Fibroblast of skin of right quadriceps (primary cell): ENCODE data around the gene TMEM72.

Experiments used
- DNase-seq: peaks from one replicate; pipeline ENCODE4 v3.0.0-alpha.2; 2013

Gene TMEM72

DNA sequence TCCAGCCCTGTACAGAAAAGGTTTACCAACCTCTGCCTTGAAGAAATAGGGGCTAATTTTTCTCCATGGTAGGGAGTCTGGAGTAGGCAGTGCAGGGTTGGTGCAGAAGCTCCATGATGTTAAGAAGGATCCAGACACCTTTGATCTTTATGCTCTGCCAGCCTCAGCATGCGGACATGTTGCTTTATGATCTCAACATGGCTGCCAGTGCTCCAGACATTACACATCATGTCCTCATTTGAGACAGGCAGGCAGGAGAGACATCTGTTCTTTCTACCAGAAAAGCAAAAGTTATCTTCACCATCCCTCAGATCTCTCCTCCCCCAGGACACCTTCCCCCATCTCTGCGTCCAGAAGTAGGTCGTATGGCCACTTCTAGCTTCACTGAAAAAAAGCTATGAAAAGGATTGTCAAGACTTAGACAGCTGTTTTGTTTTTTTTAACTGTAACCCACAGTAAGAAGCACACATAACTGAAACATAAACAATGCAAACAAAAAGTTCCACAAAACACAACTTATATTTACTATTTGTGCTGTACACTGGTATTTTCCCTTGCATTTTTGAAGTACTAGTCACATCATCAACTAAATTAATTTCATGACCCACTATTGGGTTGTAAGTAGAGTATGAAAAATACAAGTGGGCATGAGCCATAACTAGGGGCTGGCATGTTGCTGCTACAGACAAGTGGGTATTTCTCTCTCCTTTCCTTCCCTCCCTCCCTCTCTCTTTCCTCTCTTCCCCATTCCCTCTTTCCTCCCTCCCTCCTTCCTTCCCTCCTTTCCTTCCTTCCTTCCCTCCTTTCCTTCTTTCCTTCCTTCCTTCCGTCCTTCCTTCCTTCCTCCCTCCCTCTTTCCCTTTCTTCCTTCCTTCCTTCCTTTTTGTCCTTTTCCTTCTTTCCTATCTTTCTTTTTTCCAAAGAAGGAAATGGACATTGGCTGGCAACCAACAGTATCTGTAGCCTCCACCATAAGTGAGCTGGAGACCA is 45.9 kb downstream of the TMEM72 start:
- DNase-seq: no peak

DNA sequence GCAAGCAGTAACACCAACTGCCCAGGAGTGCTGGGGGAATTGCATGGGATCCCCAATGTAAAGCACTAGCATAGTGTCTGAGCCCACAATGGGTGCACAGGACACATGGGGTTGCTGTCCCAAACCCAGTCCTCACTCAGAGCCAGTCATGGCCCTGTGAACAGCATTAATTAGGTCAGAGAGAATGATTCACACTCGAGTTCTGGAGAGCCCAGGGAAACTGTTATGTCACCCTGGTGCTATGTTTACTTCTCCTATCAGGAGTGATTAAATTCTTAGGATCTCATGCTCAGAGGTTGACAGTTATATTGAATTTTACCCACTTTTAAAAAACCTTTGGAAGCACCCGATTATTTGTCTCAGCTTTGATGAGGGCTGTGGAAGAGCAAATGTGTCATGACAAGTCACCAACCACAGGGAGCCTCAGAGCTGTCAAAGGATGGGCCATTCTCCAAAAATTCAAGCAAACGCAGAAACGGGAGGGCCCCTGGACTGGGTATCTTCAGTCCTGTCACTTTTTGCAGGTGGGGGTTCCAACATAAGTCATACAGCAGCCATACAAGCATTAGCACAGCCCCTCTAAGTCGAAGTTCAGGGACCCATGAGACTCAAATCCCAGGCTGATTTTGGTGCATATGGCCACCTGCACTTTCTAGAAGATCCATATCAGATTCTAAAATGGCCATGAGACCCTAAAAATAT is 47.2 kb downstream of the TMEM72 start:
- DNase-seq: peak; percentile 40

DNA sequence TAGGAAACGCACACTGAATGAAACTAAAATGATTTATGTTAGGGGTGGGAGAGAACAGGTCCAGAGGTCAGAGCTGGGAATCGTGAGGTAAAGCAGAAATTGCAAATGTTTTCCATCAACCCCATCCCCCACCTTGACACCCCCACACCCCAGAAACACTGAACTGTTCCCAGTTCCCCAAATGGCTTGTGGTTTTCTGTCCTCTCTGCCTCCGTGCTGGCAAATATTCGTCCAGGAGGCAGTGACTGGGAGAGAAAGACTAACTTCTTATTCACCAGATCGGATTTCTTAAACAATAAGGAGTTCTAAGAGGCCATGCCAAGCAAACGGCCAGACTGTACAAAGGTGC is 47.7 kb downstream of the TMEM72 start:
- no peak for DNase-seq

- peak; percentile 76 for DNase-seq
Observed at GRCh38 chr10:44959247-44960087, 48.3 kb downstream of the TMEM72 start, which contains the start of gene RASSF4. Gene RASSF4 (plus strand): TSS chr10:44959802. CDS start chr10:44970203, 10,401 bp downstream.

DNA sequence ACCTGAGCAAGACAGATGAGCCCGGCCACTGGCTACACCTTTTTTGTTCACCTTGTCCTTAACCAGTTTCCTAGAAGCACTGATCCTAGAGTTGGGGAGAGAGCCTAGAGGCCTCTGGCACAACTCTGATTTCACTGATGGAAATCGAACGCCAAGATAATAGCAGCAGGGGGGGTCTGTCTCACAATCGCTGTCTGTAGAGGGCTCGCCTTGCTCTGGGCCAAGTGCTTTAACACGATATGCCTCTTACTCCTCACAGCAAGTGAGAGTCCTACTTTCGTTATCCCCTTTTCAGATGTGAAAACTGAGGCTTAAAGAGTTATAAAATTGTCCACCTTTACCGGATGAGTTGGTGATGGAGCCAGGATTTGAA is 48.9 kb downstream of the TMEM72 start:
- DNase-seq: no peak

GRCh38 chr10:44960482-44961229 is 49.5 kb downstream of the TMEM72 start:
- no peak for DNase-seq

DNA sequence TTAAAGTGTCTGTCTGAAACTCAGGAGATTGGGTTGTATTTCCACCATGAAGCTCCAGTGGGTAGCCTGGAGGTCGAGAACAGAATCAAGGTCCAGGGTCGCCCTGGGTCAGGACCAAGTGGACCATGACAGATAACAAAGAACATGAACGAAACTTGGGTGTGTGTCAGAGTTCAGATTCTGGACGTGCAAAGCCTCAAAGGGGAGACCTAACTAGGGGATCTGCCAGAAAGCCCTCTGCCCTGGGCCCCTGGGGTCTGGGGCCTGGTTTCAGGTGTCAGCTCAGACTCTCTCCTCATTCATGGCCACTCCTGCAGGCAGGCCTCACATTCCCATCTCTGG is 50.1 kb downstream of the TMEM72 start:
- DNase-seq: no peak

DNA sequence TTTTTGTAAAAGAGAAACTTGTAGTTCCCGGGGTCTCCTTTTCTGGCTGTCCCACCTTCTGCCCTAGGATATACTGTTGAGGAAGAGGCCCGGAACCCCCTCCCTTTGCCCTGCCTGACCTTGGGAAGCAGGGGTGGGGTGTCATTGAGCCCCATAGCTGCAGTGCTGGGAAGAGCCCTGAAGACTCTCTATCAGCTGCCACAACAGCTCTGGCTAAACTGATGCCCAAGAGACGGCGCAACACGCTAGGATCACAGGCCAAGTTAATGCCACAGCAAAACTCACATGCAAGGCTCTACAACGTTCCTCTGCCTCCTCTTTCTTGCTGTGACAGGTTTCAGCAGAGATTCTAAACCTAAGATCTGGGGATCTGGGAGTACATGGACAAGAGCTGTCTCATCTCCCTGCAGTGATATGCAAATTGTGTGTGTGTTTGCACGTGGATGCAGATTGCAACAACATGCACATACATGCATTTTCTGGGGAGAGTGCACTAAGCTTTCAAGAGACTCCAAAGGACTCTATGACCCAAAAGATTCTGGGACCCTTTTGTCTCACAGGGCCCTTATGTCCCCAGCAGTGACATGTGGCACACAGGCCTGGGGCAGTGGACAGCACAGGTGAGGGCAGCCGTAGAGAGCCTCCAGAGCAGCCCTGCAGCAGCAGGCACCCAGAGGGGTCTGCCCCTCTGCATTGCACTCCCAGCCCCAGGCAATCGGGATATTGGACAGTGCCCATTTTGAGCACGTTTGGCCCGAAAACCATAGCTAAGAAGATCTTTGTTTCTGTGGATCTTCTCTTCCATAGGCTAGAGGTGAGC is 51.0 kb downstream of the TMEM72 start:
- DNase-seq: no peak

GRCh38 chr10:44962870-44963738 is 52.0 kb downstream of the TMEM72 start:
- DNase-seq: no peak

DNA sequence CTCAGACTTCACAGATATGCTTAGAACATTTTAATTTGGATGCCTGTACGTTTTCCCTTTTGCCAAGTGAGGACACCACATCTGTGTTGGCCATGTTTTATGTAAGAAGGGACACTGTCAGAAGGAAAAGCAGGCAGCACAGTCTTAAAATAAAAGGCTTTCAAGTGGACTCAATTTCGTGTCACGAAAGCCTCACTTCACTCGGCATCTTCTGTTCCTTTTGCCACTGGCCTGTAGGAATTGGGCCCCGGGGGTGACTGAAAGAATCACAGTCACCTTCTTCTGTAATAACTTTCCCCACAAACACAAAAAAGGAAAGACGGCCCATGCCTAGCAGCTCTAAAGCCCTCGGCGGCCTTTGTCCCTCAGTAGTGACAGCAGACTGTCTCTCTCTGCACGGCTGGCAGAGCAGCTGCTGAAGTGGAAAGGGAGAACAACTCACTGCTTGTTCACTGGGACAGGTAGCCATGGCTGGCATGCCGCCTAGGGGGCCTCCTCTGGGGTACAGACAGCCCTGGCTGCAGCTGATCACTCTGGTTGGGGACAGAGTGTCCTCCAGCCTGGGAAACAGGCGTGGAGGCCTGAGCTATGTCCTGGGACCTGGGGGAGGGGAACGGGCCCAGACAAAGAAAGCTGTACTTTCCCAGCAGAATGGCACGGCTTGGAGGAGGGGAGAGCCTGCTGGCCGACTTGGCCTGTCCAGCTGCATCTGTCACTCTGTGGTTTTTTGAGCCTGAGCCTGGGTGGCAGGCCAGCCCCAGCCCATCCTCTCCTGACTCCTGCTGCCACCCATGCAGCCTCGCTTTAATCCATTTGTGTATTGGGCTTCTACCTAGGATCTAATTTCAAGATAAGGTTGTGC is 52.9 kb downstream of the TMEM72 start:
- no peak for DNase-seq

DNA sequence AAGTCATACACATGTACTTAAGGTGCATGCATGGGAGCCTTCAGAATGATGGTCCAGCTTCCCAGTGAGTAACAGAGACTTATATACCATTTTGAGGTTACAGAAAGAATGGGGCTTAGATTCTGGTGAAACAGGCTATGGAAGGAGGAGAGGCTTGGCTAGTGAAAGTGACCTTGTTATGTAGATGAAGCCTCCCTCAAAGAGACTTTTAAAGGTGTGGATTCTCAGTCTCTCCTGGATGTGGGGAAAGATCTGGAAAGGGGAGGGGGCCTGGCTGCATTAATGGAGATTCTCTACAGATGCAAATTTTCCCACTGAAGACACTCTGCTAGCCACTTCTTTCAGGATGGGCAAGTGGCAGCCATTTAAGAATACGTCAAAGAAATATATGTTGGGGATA is 54.0 kb downstream of the TMEM72 start:
- DNase-seq: no peak

DNA sequence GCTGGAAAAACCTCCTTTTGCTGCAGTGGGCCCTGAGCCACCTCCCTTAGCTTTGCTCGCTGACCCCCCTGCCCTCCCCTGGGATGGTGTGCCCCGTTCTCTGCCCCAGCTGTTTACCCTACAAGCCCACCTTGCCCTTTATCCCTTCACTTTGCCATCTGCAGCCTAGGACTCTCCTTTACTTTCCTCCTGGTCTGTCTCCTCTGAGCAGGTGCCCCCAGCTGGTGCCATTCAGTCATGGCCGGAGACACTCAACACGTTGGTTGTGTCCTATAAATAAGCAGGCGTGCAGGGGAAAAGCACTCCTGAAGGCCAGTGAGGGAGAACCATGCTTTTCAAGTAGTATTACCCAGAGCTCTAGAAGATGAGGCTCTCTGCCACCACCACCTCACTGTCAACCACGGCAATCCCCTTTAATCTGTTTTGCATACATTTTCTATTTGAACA is 54.5 kb downstream of the TMEM72 start:
- no peak for DNase-seq

DNA sequence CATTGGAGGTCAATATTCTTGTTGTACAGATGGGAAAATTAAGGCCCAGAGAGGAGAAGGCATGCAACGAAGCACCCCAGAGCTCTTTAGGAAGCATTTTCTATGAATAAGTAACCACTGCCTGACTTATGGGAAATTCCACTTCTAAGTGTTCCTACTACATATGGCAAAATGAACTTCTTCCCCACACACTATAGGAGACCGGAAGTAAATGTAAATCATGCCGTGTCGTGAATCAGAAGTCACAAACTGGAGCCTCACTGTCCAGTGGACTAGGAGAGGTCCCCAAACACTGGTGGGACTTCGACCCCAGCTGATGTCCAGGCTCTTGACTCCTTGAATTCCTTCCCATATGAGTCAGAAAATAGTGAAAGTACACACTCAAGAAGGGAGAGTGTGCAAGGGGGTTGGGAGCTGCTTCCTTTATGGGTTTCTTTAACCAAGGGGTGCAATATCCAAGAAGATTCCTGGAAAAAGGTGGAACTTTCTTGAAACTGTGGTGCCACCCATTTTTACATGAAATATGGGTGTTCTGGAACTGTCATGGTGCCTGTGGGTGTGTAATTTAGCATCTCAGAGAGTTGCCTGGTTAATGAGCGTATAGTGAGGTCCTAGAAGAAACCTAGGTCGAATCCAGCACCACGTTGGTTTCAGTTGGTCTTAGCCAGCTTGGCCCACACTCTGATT is 55.1 kb downstream of the TMEM72 start:
- DNase-seq: no peak

GRCh38 chr10:44966816-44967509 is 55.8 kb downstream of the TMEM72 start:
- no peak for DNase-seq

- no peak for DNase-seq
Observed at GRCh38 chr10:44967616-44968015, 56.5 kb downstream of the TMEM72 start.

- DNase-seq: no peak
Observed at GRCh38 chr10:44968091-44968490, 57.0 kb downstream of the TMEM72 start.

- DNase-seq: no peak
Observed at GRCh38 chr10:44968500-44969400, 57.6 kb downstream of the TMEM72 start.
